Peyer's patch (tissue), 4 donors: ENCODE measurements around the gene BMP2K.

Experiments
- POLR2A ChIP-seq, 2 donors: fragments of 450-650 bp; IDR thresholded peaks; one replicate each; pipeline ENCODE4 v1.5.1; 2017; ENCODE audit warnings: antibody characterized with exemption in 2 of 2, mild to moderate bottlenecking in 2 of 2, moderate library complexity in 2 of 2
- TF ChIP-seq, protein P1 (sequence below), 6 experiments: fragments of 450-650 bp in 4 of 6; fragments of 200-600 bp in 2 of 6; sonication (generic) in 1 of 6; IDR thresholded peaks; one replicate each; pipeline ENCODE4 v1.5.1; 2017 to 2019; ENCODE audit warnings: antibody characterized with exemption in 6 of 6, mild to moderate bottlenecking in 3 of 6, moderate library complexity in 1 of 6

DNA sequence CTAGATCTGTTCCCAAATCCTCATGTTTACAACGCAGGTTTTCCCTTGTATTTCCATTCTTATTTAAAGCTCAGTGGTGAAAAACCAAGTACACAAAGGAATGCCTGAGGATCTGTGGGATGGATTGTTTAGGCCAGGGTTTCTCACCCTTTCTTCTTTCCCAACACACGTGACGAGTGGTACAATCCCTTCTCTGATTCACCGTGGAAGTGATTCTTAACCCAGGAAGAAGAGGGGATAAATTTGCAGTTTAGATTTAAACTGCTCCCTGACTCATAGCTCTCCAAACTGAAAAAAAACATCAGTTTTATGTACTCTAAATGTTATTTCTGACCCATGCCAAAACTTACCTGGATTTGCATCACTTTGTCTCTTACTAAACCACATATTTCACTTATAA is 146.1 kb downstream of the BMP2K start:
- TF ChIP-seq, protein P1, sequence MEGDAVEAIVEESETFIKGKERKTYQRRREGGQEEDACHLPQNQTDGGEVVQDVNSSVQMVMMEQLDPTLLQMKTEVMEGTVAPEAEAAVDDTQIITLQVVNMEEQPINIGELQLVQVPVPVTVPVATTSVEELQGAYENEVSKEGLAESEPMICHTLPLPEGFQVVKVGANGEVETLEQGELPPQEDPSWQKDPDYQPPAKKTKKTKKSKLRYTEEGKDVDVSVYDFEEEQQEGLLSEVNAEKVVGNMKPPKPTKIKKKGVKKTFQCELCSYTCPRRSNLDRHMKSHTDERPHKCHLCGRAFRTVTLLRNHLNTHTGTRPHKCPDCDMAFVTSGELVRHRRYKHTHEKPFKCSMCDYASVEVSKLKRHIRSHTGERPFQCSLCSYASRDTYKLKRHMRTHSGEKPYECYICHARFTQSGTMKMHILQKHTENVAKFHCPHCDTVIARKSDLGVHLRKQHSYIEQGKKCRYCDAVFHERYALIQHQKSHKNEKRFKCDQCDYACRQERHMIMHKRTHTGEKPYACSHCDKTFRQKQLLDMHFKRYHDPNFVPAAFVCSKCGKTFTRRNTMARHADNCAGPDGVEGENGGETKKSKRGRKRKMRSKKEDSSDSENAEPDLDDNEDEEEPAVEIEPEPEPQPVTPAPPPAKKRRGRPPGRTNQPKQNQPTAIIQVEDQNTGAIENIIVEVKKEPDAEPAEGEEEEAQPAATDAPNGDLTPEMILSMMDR (IDR thresholded peaks at IDR 0.05): no peak
- no peak for TF ChIP-seq POLR2A (IDR thresholded peaks at IDR 0.05)
